Measurements from ENCODE around the gene ZFP36L2. TPM values are rescaled to one million over a fixed set of nuclear protein-coding genes. Genes with fewer than 3 reads are reported as not detected.

Gene ZFP36L2
- total RNA-seq, 5 donors from 2014 or later (not counting 1 experiment from before 2014, with no cell fraction given), result 329 to 974 (median 377) TPM

GRCh38 chr2:43230951-43231827 lies 4.8 kb upstream of the ZFP36L2 start:
- 96% methylated on average over 7 of the region's 7 CpGs for WGBS (ENCODE audit: insufficient coverage)
- POLR2A ChIA-PET, result no interaction called here
- H3K9me3 ChIP-seq, result no peaks in the 10 kb centered on the region
- Mint-ChIP-seq H3K27me3 (peaks cover 0 to 1% of the 10 kb centered on the region in 2 donors), H3K9me3 (no peaks in the 10 kb centered on the region), H3K27ac (peak overlapping the region; percentile 39 to 45), H3K36me3 (peaks cover 11% of the 10 kb centered on the region), H3K4me3 (no peak overlapping the region), H3K4me1 (peaks cover 22 to 27% (median 25%) of the 10 kb centered on the region in 3 donors)
- H3K36me3 ChIP-seq (ENCODE audit: control insufficient read depth in 2 of 2, extremely low read depth in 1 of 2, insufficient read depth in 1 of 2, low read length in 1 of 2), result peaks cover 0 to 23% of the 10 kb centered on the region in 2 donors
- no peak for DNase-seq
- no peaks in the 10 kb centered on the region for H3K27me3 ChIP-seq (replicated peaks in 1 of 2; ENCODE audit: control insufficient read depth in 2 of 2, extremely low read depth in 1 of 2, insufficient read depth in 2 of 2, low read length in 1 of 2)
- no peak for ATAC-seq (replicated peaks in 1 of 4)
- H3K4me3 ChIP-seq (ENCODE audit: control insufficient read depth in 1 of 2, extremely low read depth in 1 of 2, low read length in 1 of 2), result no peak overlapping the region
- CTCF ChIA-PET, result no interaction called here
- H3K4me1 ChIP-seq (ENCODE audit: control insufficient read depth in 1 of 2, extremely low read depth in 1 of 2, insufficient read depth in 2 of 2, low read length in 2 of 2), result peaks cover 17 to 24% of the 10 kb centered on the region in 2 experiments
- no peak overlapping the region for H3K27ac ChIP-seq (ENCODE audit: low read length)

- Histone ChIP-seq H3K4me1 (ENCODE audit: control insufficient read depth in 1 of 2, extremely low read depth in 1 of 2, insufficient read depth in 2 of 2, low read length in 2 of 2) (peaks cover 17 to 24% of the 10 kb centered on the region in 2 experiments), H3K9me3 (no peaks in the 10 kb centered on the region), H3K4me3 (ENCODE audit: control insufficient read depth in 1 of 2, extremely low read depth in 1 of 2, low read length in 1 of 2) (no peak overlapping the region), H3K36me3 (ENCODE audit: control insufficient read depth in 2 of 2, extremely low read depth in 1 of 2, insufficient read depth in 1 of 2, low read length in 1 of 2) (peaks cover 0 to 26% of the 10 kb centered on the region in 2 donors), H3K27ac (ENCODE audit: low read length) (no peak overlapping the region), H3K27me3 (replicated peaks in 1 of 2; ENCODE audit: control insufficient read depth in 2 of 2, extremely low read depth in 1 of 2, insufficient read depth in 2 of 2, low read length in 1 of 2) (no peaks in the 10 kb centered on the region)
- DNase-seq (no peak), ATAC-seq (replicated peaks in 1 of 4) (no peak)
- no peak overlapping the region for H3K4me3 Mint-ChIP-seq
- WGBS (ENCODE audit: insufficient coverage), result 100% methylated on average over 2 of the region's 4 CpGs
- peaks cover 22 to 27% (median 25%) of the 10 kb centered on the region in 3 donors for H3K4me1 Mint-ChIP-seq
- ChIA-PET CTCF (interaction anchor here (1.0 to 3.2 kb wide), 5 partner anchors 56 to 374 kb away, joined by 4 to 49 read pairs (median 20); no protein-coding TSS in a partner anchor), POLR2A (no interaction called here)
- peak overlapping the region in 1 of 2 donors; percentile 25 for H3K27ac Mint-ChIP-seq
- H3K27me3 Mint-ChIP-seq, result peaks cover 0 to 1% of the 10 kb centered on the region in 2 donors
- H3K36me3 Mint-ChIP-seq, result peaks cover 15% of the 10 kb centered on the region
- H3K9me3 Mint-ChIP-seq, result no peaks in the 10 kb centered on the region
Measured at GRCh38 chr2:43230351-43230885, 4.0 kb upstream of the ZFP36L2 start.

- H3K4me1 Mint-ChIP-seq, result peaks cover 25 to 27% (median 27%) of the 10 kb centered on the region in 3 donors
- H3K27ac ChIP-seq (ENCODE audit: low read length), result peak overlapping the region; percentile 89
- H3K4me3 ChIP-seq (ENCODE audit: control insufficient read depth in 1 of 2, extremely low read depth in 1 of 2, low read length in 1 of 2), result no peak overlapping the region
- H3K27me3 ChIP-seq (replicated peaks in 1 of 2; ENCODE audit: control insufficient read depth in 2 of 2, extremely low read depth in 1 of 2, insufficient read depth in 2 of 2, low read length in 1 of 2), result no peaks in the 10 kb centered on the region
- peaks cover 0 to 4% of the 10 kb centered on the region in 2 donors for H3K27me3 Mint-ChIP-seq
- ATAC-seq (replicated peaks in 1 of 4) (no peak), DNase-seq (peak in 3 of 35 experiments; percentile 16 to 72 (median 31))
- POLR2A ChIA-PET, result interaction anchor here (0.5 to 4.0 kb wide), 24 partner anchors 8 to 731 kb away, joined by 3 to 32 read pairs (median 4); no protein-coding TSS in a partner anchor
- H3K4me1 ChIP-seq (ENCODE audit: control insufficient read depth in 1 of 2, extremely low read depth in 1 of 2, insufficient read depth in 2 of 2, low read length in 2 of 2), result peaks cover 17 to 24% of the 10 kb centered on the region in 2 experiments
- H3K27ac Mint-ChIP-seq, result peak overlapping the region; percentile 93 to 96
- peaks cover 22% of the 10 kb centered on the region for H3K36me3 Mint-ChIP-seq
- peak overlapping the region; percentile 74 to 90 (median 84) for H3K4me3 Mint-ChIP-seq
- WGBS (ENCODE audit: insufficient coverage), result no CpG with 5 or more reads among the region's 6 CpGs
- H3K36me3 ChIP-seq (ENCODE audit: control insufficient read depth in 2 of 2, extremely low read depth in 1 of 2, insufficient read depth in 1 of 2, low read length in 1 of 2), result peaks cover 0 to 33% of the 10 kb centered on the region in 2 donors
- no peaks in the 10 kb centered on the region for H3K9me3 Mint-ChIP-seq
- no peaks in the 10 kb centered on the region for H3K9me3 ChIP-seq
- CTCF ChIA-PET, result interaction anchor here (0.6 to 3.8 kb wide), 53 partner anchors 9 to 867 kb away, joined by 3 to 49 read pairs (median 5); no protein-coding TSS in a partner anchor
Measured at GRCh38 chr2:43228756-43229659, 2.6 kb upstream of the ZFP36L2 start.

- WGBS (ENCODE audit: insufficient coverage), result 36% methylated on average over 2 of the region's 2 CpGs
- POLR2A ChIA-PET, result interaction anchor here (0.6 to 4.0 kb wide), 11 partner anchors 7 to 730 kb away, joined by 3 to 32 read pairs (median 7); no protein-coding TSS in a partner anchor
- Mint-ChIP-seq H3K27me3 (peaks cover 0 to 4% of the 10 kb centered on the region in 2 donors), H3K27ac (peak overlapping the region; percentile 93 to 96), H3K36me3 (peaks cover 29% of the 10 kb centered on the region), H3K4me1 (peaks cover 23 to 28% (median 25%) of the 10 kb centered on the region in 3 donors), H3K9me3 (no peaks in the 10 kb centered on the region), H3K4me3 (peak overlapping the region; percentile 74 to 90 (median 84))
- Histone ChIP-seq H3K36me3 (ENCODE audit: control insufficient read depth in 2 of 2, extremely low read depth in 1 of 2, insufficient read depth in 1 of 2, low read length in 1 of 2) (peaks cover 0 to 39% of the 10 kb centered on the region in 2 donors), H3K27me3 (replicated peaks in 1 of 2; ENCODE audit: control insufficient read depth in 2 of 2, extremely low read depth in 1 of 2, insufficient read depth in 2 of 2, low read length in 1 of 2) (no peaks in the 10 kb centered on the region), H3K27ac (ENCODE audit: low read length) (peak overlapping the region; percentile 89), H3K9me3 (no peaks in the 10 kb centered on the region), H3K4me3 (ENCODE audit: control insufficient read depth in 1 of 2, extremely low read depth in 1 of 2, low read length in 1 of 2) (peak overlapping the region; percentile 8 to 92), H3K4me1 (ENCODE audit: control insufficient read depth in 1 of 2, extremely low read depth in 1 of 2, insufficient read depth in 2 of 2, low read length in 2 of 2) (peaks cover 17 to 24% of the 10 kb centered on the region in 2 experiments)
- no peak for ATAC-seq (replicated peaks in 1 of 4)
- peak in 2 of 35 experiments; percentile 11 to 39 for DNase-seq
- CTCF ChIA-PET, result interaction anchor here (0.6 to 3.8 kb wide), 28 partner anchors 9 to 400 kb away, joined by 3 to 49 read pairs (median 7); no protein-coding TSS in a partner anchor
Measured at GRCh38 chr2:43228321-43228751, 1.9 kb upstream of the ZFP36L2 start.

DNA sequence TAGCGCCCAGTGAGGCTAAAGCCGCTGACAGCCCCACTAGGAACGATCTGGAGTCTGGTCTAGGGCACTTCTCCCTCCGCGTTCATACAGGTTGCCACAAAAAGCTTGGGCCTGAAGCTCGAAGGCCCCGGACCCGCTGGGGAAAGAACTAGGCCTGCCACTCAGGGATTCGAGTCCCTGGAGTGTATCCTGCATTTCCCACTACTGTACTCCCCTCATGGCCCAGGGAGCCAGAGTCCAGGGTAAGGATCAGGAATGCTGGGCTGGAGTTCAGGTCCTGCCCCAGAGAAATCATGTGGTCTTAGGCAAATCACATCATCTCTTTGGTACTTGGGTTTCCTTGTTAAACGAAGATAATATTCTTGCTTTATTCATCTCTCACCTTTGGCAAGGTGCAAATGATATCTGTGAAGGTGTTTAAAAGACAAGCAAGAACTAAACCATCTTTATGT lies 1.4 kb upstream of the ZFP36L2 start:
- CTCF ChIA-PET, result interaction anchor here (0.8 to 3.8 kb wide), 18 partner anchors 8 to 309 kb away, joined by 3 to 49 read pairs (median 12); no protein-coding TSS in a partner anchor
- peak in 1 of 4 experiments; percentile 0 for ATAC-seq (replicated peaks in 1 of 4)
- Mint-ChIP-seq H3K27ac (peak overlapping the region; percentile 93 to 96), H3K9me3 (no peaks in the 10 kb centered on the region), H3K27me3 (peaks cover 0 to 4% of the 10 kb centered on the region in 2 donors), H3K36me3 (peaks cover 31% of the 10 kb centered on the region), H3K4me1 (peaks cover 23 to 30% (median 25%) of the 10 kb centered on the region in 3 donors), H3K4me3 (peak overlapping the region; percentile 74 to 90 (median 84))
- H3K27me3 ChIP-seq (replicated peaks in 1 of 2; ENCODE audit: control insufficient read depth in 2 of 2, extremely low read depth in 1 of 2, insufficient read depth in 2 of 2, low read length in 1 of 2), result no peaks in the 10 kb centered on the region
- peak overlapping the region; percentile 76 to 92 for H3K4me3 ChIP-seq (ENCODE audit: control insufficient read depth in 1 of 2, extremely low read depth in 1 of 2, low read length in 1 of 2)
- DNase-seq, result no peak
- POLR2A ChIA-PET, result interaction anchor here (1.1 to 4.0 kb wide), 6 partner anchors 10 to 100 kb away, joined by 3 to 32 read pairs (median 12); no protein-coding TSS in a partner anchor
- H3K9me3 ChIP-seq, result no peaks in the 10 kb centered on the region
- WGBS (ENCODE audit: insufficient coverage), result 1% methylated on average over 8 of the region's 10 CpGs
- H3K36me3 ChIP-seq (ENCODE audit: control insufficient read depth in 2 of 2, extremely low read depth in 1 of 2, insufficient read depth in 1 of 2, low read length in 1 of 2), result peaks cover 0 to 42% of the 10 kb centered on the region in 2 donors
- H3K27ac ChIP-seq (ENCODE audit: low read length), result peak overlapping the region; percentile 89
- H3K4me1 ChIP-seq (ENCODE audit: control insufficient read depth in 1 of 2, extremely low read depth in 1 of 2, insufficient read depth in 2 of 2, low read length in 2 of 2), result peaks cover 17 to 24% of the 10 kb centered on the region in 2 experiments
